ENCODE data around the gene SLC16A6. TPM values are rescaled to one million over a fixed set of nuclear protein-coding genes. Genes with fewer than 3 reads are reported as not detected.

SLC16A6 gene
- total RNA-seq, 1 experiment from 2014 or later: 4.8 TPM

DNA sequence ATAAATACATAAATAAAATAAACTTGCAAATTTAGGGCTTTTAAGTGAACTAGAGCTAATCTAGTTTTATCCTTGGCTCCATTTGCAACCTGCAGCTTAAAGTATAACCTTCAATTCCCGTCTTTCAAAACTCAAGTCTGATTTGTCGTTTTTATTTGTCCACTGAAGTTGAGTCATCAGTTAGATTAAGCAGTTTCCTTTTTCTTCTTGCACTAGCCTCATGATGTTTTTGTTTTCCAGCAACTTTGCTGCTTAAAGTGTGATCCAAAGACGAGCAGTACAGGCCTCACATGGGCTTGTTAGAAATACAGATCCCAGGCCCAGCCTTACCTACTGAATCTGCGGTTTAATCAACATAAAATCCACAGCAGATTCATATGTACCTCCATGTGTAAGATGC, 14.2 kb upstream of the SLC16A6 start:
- intact Hi-C loops (cut with micrococcal nuclease): no loop called here
- Histone ChIP-seq H2AFZ (ENCODE audit: low read depth, low read length, poor library complexity, severe bottlenecking) (no peak overlapping the region), H3K4me2 (ENCODE audit: low read length) (no peak overlapping the region), H3K9ac (ENCODE audit: low read length) (no peak overlapping the region), H3K36me3 (ENCODE audit: control insufficient read depth in 1 of 2, insufficient read depth in 2 of 2, low read length in 2 of 2) (0 out of 4 replicates have a peak, but pooled peaks cover 0 to 3% of the 10 kb centered on the region in 2 experiments), H3K9me2 (ENCODE audit: insufficient read depth) (no peaks in the 10 kb centered on the region), H3K9me3 (ENCODE audit: control insufficient read depth in 1 of 2, insufficient read depth in 1 of 2, low read depth in 1 of 2, low read length in 2 of 2) (no peaks in the 10 kb centered on the region), H3K4me1 (ENCODE audit: control insufficient read depth in 1 of 2, insufficient read depth in 2 of 2, low read length in 2 of 2) (peaks cover 25 to 30% of the 10 kb centered on the region in 2 experiments), H3K27ac (ENCODE audit: low read depth, low read length) (no peak overlapping the region), H3K79me2 (ENCODE audit: insufficient read depth, low read length) (no peaks in the 10 kb centered on the region), H4K20me1 (ENCODE audit: insufficient read depth) (no peaks in the 10 kb centered on the region), H3K27me3 (ENCODE audit: insufficient read depth, low read length) (no peaks in the 10 kb centered on the region), H3K4me3 (replicated peaks in 1 of 2; ENCODE audit: low read depth in 1 of 2, low read length in 2 of 2) (no peak overlapping the region)
- TF ChIP-seq EZH2phosphoT487 (IDR thresholded peaks at IDR 0.05; ENCODE audit: borderline replicate concordance): no peak
- no peak for TF ChIP-seq CBX3 (IDR thresholded peaks at IDR 0.05; ENCODE audit: low read depth)
- TF ChIP-seq POLR2A (IDR thresholded peaks at IDR 0.05; ENCODE audit: borderline replicate concordance, extremely low read depth, insufficient read depth, insufficient read length): no peak
- CTCF ChIA-PET: no interaction called here
- ATAC-seq (no peak), DNase-seq (ENCODE audit: low read depth, low spot score) (no peak)
- RAD21 ChIA-PET (ENCODE audit: low non-redundant PET in 1 of 2, low total read pairs in 2 of 2, uncharacterized antibody in 2 of 2, unreplicated experiment in 2 of 2): no interaction called here
- no TSS peak for BruUV-seq (replicated peaks)
- POLR2A ChIA-PET: interaction anchor here (1.1 kb wide), 1 partner anchor 29 kb away, joined by 3 read pairs; no protein-coding TSS in a partner anchor

DNA sequence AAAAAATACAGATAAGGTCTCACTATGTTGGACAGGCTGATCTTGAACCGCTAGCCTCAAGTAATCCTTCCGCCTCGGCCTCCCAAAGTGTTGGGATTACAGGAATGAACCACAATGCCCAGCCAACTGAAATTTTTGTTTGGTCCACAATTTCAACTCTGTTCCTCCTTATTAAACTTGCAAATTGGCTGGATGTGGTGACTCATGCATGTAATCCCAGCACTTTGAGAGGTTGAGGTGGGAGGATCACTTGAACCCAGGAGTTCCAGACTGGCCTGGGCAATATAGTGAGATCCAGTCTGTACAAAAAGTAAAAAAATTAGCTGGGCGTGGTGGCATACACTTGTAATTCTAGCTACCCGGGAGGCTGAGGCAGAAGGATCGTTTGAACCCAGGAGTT, 13.8 kb upstream of the SLC16A6 start:
- Histone ChIP-seq H3K4me1 (ENCODE audit: control insufficient read depth in 1 of 2, insufficient read depth in 2 of 2, low read length in 2 of 2) (peaks cover 21 to 26% of the 10 kb centered on the region in 2 experiments), H3K4me3 (replicated peaks in 1 of 2; ENCODE audit: low read depth in 1 of 2, low read length in 2 of 2) (no peak overlapping the region), H3K27me3 (ENCODE audit: insufficient read depth, low read length) (no peaks in the 10 kb centered on the region), H3K4me2 (ENCODE audit: low read length) (peak overlapping the region; percentile 9; the same call in 1 of the 2 replicates), H3K79me2 (ENCODE audit: insufficient read depth, low read length) (no peaks in the 10 kb centered on the region), H3K9me3 (ENCODE audit: control insufficient read depth in 1 of 2, insufficient read depth in 1 of 2, low read depth in 1 of 2, low read length in 2 of 2) (no peaks in the 10 kb centered on the region), H3K9me2 (ENCODE audit: insufficient read depth) (no peaks in the 10 kb centered on the region), H3K36me3 (ENCODE audit: control insufficient read depth in 1 of 2, insufficient read depth in 2 of 2, low read length in 2 of 2) (0 out of 4 replicates have a peak, but pooled peaks cover 0 to 3% of the 10 kb centered on the region in 2 experiments), H4K20me1 (ENCODE audit: insufficient read depth) (no peaks in the 10 kb centered on the region), H3K27ac (ENCODE audit: low read depth, low read length) (no peak overlapping the region), H2AFZ (ENCODE audit: low read depth, low read length, poor library complexity, severe bottlenecking) (no peak overlapping the region), H3K9ac (ENCODE audit: low read length) (no peak overlapping the region)
- POLR2A ChIA-PET: interaction anchor here (1.1 kb wide), 1 partner anchor 29 kb away, joined by 3 read pairs; no protein-coding TSS in a partner anchor
- RAD21 ChIA-PET (ENCODE audit: low non-redundant PET in 1 of 2, low total read pairs in 2 of 2, uncharacterized antibody in 2 of 2, unreplicated experiment in 2 of 2): no interaction called here
- ATAC-seq: no peak
- intact Hi-C loops (cut with micrococcal nuclease): no loop called here
- CTCF ChIA-PET: no interaction called here
- no peak for DNase-seq (ENCODE audit: low read depth, low spot score)
- TF ChIP-seq CBX3 (IDR thresholded peaks at IDR 0.05; ENCODE audit: low read depth): no peak
- TF ChIP-seq EGR1 (IDR thresholded peaks at IDR 0.05; ENCODE audit: low read depth): no peak
- TF ChIP-seq CEBPB (IDR thresholded peaks at IDR 0.05; ENCODE audit: low read depth): no peak
- TF ChIP-seq ELF1 (IDR thresholded peaks at IDR 0.05; ENCODE audit: borderline replicate concordance, low read depth): no peak
- no peak for TF ChIP-seq SRF (IDR thresholded peaks at IDR 0.05; ENCODE audit: low read depth)
- TF ChIP-seq ZFX (IDR thresholded peaks at IDR 0.05): no peak
- TF ChIP-seq, protein P1, sequence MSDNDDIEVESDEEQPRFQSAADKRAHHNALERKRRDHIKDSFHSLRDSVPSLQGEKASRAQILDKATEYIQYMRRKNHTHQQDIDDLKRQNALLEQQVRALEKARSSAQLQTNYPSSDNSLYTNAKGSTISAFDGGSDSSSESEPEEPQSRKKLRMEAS (IDR thresholded peaks at IDR 0.05): no peak
- no peak for TF ChIP-seq POLR2A (IDR thresholded peaks at IDR 0.05; ENCODE audit: borderline replicate concordance, extremely low read depth, insufficient read depth, insufficient read length)
- BruUV-seq (replicated peaks): no TSS peak
